ENCODE data around the gene DGKH. TPM values are rescaled to one million over a fixed set of nuclear protein-coding genes. Genes with fewer than 3 reads are reported as not detected.

Gene DGKH
- polyA plus RNA-seq, 1 donor from 2014 or later, result 3.5 TPM

- Histone ChIP-seq H3K79me2 (replicated peaks; ENCODE audit: insufficient read depth, low read length) (no peaks in the 10 kb centered on the region), H3K27ac (ENCODE audit: low read length) (no peak overlapping the region), H3K27me3 (ENCODE audit: insufficient read depth, low read depth, low read length) (no peaks in the 10 kb centered on the region), H2AFZ (ENCODE audit: low read depth, low read length) (no peak overlapping the region), H3K9me2 (ENCODE audit: insufficient read depth, low read length) (no peaks in the 10 kb centered on the region), H3K36me3 (ENCODE audit: insufficient read depth, low read length) (no peaks in the 10 kb centered on the region), H4K20me1 (ENCODE audit: insufficient read depth) (no peaks in the 10 kb centered on the region), H3K9ac (ENCODE audit: low read length) (no peak overlapping the region), H3K9me3 (ENCODE audit: low read length) (no peaks in the 10 kb centered on the region), H3F3A (ENCODE audit: insufficient read depth, low read length, poor library complexity, severe bottlenecking) (no peaks in the 10 kb centered on the region), H3K4me3 (ENCODE audit: low read length) (no peak overlapping the region), H3K4me2 (ENCODE audit: low read length) (no peak overlapping the region)
- TF ChIP-seq RAD21 (conservative IDR thresholded peaks at IDR 0.05), result no peak
- no peak for TF ChIP-seq POLR2AphosphoS5 (IDR thresholded peaks at IDR 0.05)
- no peak for TF ChIP-seq MXI1 (conservative IDR thresholded peaks at IDR 0.05; ENCODE audit: poor library complexity, severe bottlenecking)
- no peak for TF ChIP-seq EP300 (conservative IDR thresholded peaks at IDR 0.05; ENCODE audit: poor library complexity, severe bottlenecking)
- TF ChIP-seq SMC3 (conservative IDR thresholded peaks at IDR 0.05; ENCODE audit: poor library complexity), result no peak
- TF ChIP-seq, protein P1, sequence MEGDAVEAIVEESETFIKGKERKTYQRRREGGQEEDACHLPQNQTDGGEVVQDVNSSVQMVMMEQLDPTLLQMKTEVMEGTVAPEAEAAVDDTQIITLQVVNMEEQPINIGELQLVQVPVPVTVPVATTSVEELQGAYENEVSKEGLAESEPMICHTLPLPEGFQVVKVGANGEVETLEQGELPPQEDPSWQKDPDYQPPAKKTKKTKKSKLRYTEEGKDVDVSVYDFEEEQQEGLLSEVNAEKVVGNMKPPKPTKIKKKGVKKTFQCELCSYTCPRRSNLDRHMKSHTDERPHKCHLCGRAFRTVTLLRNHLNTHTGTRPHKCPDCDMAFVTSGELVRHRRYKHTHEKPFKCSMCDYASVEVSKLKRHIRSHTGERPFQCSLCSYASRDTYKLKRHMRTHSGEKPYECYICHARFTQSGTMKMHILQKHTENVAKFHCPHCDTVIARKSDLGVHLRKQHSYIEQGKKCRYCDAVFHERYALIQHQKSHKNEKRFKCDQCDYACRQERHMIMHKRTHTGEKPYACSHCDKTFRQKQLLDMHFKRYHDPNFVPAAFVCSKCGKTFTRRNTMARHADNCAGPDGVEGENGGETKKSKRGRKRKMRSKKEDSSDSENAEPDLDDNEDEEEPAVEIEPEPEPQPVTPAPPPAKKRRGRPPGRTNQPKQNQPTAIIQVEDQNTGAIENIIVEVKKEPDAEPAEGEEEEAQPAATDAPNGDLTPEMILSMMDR (IDR thresholded peaks at IDR 0.05; ENCODE audit: poor library complexity, severe bottlenecking), result no peak
- no peak for TF ChIP-seq EZH2 (IDR thresholded peaks at IDR 0.05; ENCODE audit: borderline replicate concordance, insufficient read depth, low read length, poor library complexity, severe bottlenecking)
- TF ChIP-seq TAF1 (IDR thresholded peaks at IDR 0.05; ENCODE audit: low read depth), result no peak
- TF ChIP-seq, protein P2, sequence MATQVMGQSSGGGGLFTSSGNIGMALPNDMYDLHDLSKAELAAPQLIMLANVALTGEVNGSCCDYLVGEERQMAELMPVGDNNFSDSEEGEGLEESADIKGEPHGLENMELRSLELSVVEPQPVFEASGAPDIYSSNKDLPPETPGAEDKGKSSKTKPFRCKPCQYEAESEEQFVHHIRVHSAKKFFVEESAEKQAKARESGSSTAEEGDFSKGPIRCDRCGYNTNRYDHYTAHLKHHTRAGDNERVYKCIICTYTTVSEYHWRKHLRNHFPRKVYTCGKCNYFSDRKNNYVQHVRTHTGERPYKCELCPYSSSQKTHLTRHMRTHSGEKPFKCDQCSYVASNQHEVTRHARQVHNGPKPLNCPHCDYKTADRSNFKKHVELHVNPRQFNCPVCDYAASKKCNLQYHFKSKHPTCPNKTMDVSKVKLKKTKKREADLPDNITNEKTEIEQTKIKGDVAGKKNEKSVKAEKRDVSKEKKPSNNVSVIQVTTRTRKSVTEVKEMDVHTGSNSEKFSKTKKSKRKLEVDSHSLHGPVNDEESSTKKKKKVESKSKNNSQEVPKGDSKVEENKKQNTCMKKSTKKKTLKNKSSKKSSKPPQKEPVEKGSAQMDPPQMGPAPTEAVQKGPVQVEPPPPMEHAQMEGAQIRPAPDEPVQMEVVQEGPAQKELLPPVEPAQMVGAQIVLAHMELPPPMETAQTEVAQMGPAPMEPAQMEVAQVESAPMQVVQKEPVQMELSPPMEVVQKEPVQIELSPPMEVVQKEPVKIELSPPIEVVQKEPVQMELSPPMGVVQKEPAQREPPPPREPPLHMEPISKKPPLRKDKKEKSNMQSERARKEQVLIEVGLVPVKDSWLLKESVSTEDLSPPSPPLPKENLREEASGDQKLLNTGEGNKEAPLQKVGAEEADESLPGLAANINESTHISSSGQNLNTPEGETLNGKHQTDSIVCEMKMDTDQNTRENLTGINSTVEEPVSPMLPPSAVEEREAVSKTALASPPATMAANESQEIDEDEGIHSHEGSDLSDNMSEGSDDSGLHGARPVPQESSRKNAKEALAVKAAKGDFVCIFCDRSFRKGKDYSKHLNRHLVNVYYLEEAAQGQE (IDR thresholded peaks at IDR 0.05; ENCODE audit: borderline replicate concordance), result no peak
Measured at GRCh38 chr13:42190529-42190928, 142.1 kb downstream of the DGKH start.

DNA sequence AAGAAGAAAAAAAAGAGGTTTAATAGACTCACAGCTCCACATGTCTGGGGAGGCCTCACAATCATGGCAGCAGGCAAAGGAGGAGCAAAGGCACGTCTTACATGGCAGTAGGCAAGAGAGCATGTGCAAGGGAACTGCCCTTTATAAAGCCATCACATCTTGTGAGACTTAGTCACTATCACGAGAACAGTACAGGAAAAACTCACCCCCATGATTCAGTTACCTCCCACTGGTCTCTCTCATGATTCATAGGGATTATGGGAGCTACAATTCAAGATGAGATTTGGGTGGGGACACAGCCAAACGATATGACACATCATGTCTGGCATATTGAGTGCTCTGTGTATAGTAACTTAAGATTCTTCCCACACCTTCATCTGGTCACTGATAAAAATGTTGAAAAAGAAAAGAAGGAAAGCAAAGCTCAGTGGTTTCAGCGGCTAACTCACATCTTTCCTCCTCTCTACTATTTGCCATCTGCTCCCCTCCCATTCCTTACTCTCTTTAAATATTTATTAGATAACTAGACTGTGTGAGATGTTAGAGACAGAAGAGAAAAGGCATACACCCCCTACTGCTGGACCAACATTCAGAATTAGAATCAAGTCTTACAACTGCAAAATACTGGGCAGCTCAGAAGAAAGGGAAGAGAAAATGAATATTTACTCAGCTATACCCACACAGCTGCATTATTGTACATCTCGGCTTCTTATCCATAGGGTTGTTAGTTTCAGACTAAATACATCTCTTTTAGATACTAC is 163.4 kb downstream of the DGKH start:
- no peaks in the 10 kb centered on the region for H4K20me1 ChIP-seq (ENCODE audit: insufficient read depth)
- no peaks in the 10 kb centered on the region for H3K9me3 ChIP-seq (ENCODE audit: low read length)
- no peaks in the 10 kb centered on the region for H3K27me3 ChIP-seq (ENCODE audit: insufficient read depth, low read depth, low read length)
- H3K4me2 ChIP-seq (ENCODE audit: low read length), result no peak overlapping the region
- no peaks in the 10 kb centered on the region for H3K9me2 ChIP-seq (ENCODE audit: insufficient read depth, low read length)
- no peak for TF ChIP-seq EP300 (conservative IDR thresholded peaks at IDR 0.05; ENCODE audit: poor library complexity, severe bottlenecking)
- TF ChIP-seq, protein P1 (IDR thresholded peaks at IDR 0.05; ENCODE audit: poor library complexity, severe bottlenecking), result no peak
- no peak for TF ChIP-seq POLR2AphosphoS5 (IDR thresholded peaks at IDR 0.05)
- no peak for TF ChIP-seq TAF1 (IDR thresholded peaks at IDR 0.05; ENCODE audit: low read depth)
- TF ChIP-seq RAD21 (conservative IDR thresholded peaks at IDR 0.05), result no peak
- TF ChIP-seq MXI1 (conservative IDR thresholded peaks at IDR 0.05; ENCODE audit: poor library complexity, severe bottlenecking), result no peak
- TF ChIP-seq, protein P2 (IDR thresholded peaks at IDR 0.05; ENCODE audit: borderline replicate concordance), result no peak
- TF ChIP-seq SMC3 (conservative IDR thresholded peaks at IDR 0.05; ENCODE audit: poor library complexity), result no peak
- TF ChIP-seq EZH2 (IDR thresholded peaks at IDR 0.05; ENCODE audit: borderline replicate concordance, insufficient read depth, low read length, poor library complexity, severe bottlenecking), result no peak
- no peak overlapping the region for H3K27ac ChIP-seq (ENCODE audit: low read length)
- H3K79me2 ChIP-seq (replicated peaks; ENCODE audit: insufficient read depth, low read length), result no peaks in the 10 kb centered on the region
- H3F3A ChIP-seq (ENCODE audit: insufficient read depth, low read length, poor library complexity, severe bottlenecking), result no peaks in the 10 kb centered on the region
- H3K9ac ChIP-seq (ENCODE audit: low read length), result no peak overlapping the region
- no peak overlapping the region for H2AFZ ChIP-seq (ENCODE audit: low read depth, low read length)
- H3K36me3 ChIP-seq (ENCODE audit: insufficient read depth, low read length), result peaks cover 3% of the 10 kb centered on the region
- H3K4me3 ChIP-seq (ENCODE audit: low read length), result no peak overlapping the region

All from neural cell (in vitro differentiated cells).